Activated T-cell treated with anti-CD3 and anti-CD28 coated beads for 24 hours (primary cell): ENCODE measurements around the gene TMPO.
"Not testable (repeated sequence)": the region's sequence is repeated elsewhere in the genome, so short reads cannot be mapped to it uniquely, and the experiment has no call there.

Experiments
- DNase-seq: peaks from one replicate; pipeline ENCODE4 v3.0.0-alpha.2; 2020; ENCODE audit warnings: low read depth

Gene TMPO, protein sequence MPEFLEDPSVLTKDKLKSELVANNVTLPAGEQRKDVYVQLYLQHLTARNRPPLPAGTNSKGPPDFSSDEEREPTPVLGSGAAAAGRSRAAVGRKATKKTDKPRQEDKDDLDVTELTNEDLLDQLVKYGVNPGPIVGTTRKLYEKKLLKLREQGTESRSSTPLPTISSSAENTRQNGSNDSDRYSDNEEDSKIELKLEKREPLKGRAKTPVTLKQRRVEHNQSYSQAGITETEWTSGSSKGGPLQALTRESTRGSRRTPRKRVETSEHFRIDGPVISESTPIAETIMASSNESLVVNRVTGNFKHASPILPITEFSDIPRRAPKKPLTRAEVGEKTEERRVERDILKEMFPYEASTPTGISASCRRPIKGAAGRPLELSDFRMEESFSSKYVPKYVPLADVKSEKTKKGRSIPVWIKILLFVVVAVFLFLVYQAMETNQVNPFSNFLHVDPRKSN

DNA sequence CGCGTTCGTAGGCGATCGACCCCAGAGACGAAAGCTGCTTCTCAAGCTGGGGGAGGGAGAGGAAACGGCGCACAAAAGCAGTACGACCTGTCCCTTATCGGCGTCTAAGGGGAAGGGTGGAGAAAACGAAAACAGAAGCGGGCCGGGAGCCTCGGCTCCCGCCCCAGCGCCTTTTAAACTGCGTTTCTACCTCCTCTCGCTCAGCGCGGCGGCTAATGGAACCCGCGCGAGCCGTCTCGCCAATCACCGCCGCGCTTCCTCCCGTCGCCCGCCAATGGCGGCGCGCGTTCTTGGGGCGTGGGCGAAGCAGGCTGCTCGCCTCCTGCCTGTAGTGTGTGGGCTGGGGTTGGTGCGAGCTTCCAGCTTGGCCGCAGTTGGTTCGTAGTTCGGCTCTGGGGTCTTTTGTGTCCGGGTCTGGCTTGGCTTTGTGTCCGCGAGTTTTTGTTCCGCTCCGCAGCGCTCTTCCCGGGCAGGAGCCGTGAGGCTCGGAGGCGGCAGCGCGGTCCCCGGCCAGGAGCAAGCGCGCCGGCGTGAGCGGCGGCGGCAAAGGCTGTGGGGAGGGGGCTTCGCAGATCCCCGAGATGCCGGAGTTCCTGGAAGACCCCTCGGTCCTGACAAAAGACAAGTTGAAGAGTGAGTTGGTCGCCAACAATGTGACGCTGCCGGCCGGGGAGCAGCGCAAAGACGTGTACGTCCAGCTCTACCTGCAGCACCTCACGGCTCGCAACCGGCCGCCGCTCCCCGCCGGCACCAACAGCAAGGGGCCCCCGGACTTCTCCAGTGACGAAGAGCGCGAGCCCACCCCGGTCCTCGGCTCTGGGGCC is at the start of gene TMPO:
TSS of gene TMPO (plus strand) at position 304 of the 824 bp plus-strand sequence. CDS start at position 582, 278 bp downstream.
- DNase-seq: peak; percentile 95

DNA sequence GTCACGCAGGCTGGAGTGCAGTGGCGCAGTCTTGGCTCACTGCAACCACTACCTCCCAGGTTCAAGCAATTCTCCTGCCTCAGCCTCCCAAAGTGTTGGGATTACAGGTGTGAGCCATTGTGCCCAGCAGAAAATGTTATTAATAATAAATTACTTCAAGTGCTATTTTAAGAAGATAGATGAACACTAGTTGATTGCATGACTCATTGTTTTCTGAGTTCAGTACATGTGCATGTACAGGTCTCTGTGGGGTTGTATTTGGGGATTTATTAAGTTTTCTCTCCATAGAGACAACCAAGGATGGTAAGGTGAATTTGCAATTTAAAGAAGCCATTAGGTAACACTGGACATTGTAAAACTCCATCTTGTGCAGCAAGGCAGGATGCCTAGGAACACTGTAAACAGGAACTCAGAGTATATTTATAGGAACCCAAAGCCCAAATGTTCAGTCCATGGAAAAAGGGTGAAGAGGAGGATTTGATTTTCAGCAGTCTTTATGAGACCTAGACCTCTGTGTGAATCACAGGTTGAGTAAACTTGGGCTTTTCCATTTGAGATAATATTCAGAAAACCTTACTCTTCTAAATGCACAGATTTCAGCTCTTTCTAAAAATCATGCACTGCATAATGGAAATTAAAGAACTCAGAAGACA is 49.3 kb upstream of the TMPO start:
- DNase-seq: no peak

DNA sequence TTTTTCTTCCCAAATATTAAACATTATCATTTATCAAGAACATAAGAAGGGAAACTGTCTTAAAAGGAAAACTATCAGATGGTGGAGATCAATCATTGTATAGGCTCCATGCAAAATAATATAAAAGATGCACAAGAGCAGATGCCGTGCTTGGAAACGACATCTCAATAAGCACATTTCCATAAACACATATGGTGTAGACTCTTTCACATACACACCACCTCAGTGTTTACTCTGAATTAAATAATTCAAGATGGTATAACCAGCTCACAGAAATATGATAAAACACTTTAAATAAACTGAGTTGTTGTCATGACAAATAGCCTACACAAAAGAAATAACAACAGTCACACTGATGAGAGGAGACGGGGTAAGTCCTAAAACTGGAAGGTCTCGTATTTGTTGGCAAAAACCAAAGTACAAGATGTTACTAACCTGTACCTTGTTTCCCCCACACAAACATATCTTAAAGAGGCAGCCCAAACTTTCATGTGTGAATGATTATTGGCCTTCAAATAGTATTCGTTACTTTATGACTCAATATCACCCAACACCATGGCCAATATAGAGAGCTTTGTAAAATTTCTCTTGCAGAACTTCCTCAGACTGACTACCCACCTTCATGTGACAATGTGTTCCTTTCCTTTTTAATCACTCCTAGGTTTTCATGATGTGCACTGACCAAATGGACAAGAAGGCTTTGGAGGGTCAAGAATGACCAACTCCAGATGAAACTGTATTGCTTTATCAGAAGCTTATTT is 48.6 kb upstream of the TMPO start:
- no peak for DNase-seq

DNA sequence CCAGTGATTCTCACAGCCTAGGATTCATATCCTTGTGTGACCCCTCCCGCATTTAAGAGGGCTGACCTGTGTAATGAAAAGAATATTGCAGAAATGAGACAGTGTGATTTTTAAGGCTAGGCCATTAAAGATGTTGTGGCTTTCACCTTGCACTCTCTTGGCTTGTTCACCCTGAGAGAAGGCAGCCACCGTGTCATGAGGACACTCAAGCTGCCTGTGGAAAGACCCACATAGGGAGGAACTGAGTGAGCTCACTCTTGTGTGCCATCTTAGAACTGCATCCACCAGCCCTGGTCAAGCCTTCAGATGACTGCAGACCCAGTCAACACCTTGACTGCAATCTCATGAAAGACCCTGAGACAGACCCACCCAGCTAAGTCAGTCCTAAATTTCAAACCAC is 46.3 kb upstream of the TMPO start:
- DNase-seq: no peak

DNA sequence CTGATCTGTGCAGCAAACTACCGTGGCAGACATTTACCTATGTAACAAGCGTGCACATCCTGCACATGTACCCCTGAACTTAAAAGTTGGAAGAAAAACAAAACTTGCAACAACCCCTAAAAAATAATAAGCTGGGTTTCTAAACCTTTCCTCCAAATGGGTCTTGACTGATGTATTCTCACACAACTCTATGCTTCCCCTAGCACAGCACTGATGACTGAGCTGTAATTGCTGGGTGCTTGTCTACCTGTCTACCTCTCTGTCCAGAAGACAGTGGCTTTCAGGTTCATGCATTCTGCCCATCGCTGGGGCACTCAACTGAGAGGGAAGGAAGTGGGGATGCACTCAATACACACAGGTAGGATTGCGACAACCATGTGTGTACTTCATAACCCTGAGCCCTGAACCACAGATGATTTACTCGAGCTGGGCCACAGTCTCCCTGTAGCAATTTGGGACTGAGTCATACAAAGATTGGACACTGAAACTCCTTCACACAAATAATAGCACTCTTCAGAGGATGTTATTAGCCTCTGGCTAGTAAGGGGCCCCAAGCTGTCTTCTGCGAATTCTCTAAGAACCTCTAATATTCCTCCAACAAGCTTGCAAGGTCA is 44.8 kb upstream of the TMPO start:
- no peak for DNase-seq

DNA sequence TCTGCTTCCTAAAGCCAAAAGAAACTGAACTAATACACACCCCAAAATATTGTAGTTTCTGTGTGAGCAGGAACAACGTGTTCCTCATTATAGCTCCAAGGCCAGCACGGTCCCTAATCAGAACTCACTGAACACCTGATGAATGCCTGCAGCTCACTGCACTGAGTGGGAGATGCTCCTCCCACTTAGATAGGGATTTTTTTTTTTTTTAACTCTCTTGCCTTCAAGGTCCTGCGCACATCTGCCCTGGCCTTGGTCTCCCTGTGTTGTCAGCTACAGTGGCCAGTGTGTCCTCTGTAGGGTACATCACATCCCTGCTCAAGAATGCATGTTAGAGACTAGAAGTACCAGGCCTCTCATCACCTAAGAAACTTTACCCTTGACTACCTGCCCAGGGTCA is 44.3 kb upstream of the TMPO start:
- DNase-seq: no peak

DNA sequence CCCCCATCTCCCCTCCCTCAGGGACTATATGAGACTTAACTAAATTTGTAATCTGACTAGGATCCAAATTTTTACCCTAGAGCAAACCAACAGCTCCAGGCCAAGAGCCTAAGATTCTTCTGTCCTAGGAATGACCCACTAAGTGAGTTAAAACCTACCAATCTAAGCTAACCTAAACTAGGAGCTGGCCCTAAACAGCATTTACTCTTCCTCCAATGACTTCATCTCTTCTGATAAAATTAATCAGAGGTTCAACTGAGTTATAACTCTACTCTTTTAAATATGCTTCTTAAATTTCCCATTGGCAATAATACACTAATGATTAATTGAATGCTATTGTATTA is 39.9 kb upstream of the TMPO start:
- DNase-seq: no peak

DNA sequence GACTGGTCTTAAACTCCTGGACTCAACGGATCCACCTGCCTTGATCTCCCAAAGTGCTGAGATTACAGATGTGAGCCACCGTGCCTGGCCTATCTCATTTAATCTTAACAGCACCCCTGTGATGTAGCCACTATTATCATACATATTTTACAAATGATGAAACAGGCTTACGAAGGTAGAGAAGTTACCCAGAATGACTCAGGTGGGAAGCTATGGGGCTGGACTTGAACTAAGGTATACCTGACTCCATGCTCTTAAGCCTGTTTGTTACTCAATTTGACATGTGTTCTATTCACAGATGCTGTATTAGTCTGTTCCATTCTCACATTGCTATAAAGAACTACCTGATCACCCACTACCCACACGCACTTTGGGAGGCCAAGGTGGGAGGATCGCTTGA is 36.8 kb upstream of the TMPO start:
- DNase-seq: no peak

DNA sequence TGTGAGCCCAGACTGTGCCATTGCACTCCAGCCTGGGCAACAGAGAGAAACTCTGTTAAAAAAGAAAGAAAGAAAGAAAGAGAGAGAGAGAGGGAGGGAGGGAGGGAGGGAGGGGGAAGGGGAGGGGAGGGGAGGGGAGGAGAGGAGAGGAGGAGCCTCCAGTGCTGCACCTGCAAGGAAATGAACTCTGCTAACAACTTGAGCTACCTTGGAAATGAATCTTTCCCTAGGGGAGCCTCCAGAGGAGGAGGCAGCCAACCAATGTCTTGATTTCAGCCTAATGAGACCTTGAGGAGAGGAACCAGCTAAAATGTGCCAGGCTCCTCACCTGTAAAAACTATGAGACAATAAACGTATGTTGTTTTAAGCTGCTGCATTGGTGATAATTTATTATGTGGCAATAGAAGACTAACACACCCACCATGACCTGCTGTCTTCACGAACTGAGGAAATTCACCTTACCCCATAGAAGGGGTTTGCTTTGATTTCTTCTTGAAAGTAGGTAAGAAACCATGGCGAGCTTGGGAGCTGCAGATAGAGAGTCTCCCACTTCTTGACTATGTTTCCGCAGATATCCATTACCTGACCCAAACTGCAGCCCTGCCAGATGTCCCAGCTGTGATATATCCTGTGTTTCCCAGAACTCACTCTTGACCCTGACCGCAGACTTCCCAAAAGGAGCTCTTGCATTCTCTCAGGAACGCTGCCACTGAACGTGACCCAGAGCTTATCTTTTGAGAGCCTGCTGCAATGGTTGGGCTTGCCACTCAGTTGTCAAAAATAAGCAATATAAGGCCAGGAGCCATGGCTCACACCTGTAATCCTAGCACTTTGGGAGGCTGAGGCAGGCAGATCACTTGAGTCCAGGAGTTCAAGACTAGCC is 31.5 kb upstream of the TMPO start:
- no peak for DNase-seq

DNA sequence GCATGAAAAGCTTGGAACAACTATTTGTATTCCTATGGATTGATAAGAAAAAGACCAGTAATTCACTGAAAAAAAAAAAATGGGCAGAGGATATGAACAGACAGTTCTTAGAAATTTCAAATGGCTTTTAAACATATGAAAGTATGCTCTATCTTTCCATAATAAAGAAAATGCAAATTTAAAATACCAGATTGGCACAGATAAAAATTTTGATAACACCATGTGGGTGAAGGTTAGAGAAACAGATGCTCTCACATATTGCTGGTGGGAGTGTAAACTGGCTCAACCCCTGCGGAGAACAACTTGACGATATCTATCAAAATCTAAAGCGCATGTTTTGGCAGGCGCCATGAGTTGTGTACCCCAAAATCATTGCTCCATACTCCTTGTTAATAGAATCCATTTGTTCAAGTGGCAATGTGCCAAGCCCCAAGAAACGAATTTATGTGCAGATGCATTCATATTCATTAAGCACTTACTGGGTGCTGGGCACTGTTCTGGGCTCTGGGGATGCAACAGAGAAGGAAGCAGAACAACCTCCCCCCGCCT is 29.5 kb upstream of the TMPO start:
- DNase-seq: no peak

DNA sequence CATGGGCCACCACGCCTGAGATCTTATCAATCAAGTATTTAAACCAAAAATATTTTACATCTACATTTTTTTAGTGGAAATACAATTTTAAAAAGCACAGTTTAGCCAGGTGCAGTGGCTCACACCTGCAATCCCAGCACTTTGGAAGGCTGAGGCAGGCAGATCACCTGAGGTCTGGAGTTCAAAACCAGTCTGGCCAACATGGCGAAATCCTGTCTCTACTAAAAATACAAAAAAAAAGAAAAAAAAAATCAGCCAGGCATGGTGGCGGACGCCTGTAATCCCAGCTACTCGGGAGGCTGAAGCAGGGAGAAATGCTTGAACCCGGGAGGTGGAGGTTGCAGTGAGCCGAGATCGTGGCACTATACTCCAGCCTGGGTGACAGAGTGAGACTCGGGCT is 27.0 kb upstream of the TMPO start:
- DNase-seq: not testable (repeated sequence)

DNA sequence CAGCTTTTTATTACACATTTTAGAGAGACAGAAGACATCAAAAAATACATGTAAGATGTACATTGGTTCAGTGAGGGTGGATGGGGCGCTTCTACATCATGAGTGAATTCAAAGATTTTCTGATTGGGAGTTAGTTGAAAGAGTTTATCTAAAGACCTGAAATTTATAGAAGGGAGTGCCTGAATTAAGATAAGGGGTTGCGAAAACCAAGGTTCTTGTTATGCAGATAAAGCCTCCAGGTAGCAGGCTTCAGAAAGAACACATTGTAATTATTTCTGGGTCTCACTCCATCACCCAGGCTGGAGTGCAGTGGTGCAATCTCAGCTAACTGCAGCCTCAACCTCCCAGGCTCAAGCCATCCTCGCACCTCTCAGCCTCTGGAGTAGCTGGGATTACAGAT is 26.2 kb upstream of the TMPO start:
- DNase-seq: no peak

DNA sequence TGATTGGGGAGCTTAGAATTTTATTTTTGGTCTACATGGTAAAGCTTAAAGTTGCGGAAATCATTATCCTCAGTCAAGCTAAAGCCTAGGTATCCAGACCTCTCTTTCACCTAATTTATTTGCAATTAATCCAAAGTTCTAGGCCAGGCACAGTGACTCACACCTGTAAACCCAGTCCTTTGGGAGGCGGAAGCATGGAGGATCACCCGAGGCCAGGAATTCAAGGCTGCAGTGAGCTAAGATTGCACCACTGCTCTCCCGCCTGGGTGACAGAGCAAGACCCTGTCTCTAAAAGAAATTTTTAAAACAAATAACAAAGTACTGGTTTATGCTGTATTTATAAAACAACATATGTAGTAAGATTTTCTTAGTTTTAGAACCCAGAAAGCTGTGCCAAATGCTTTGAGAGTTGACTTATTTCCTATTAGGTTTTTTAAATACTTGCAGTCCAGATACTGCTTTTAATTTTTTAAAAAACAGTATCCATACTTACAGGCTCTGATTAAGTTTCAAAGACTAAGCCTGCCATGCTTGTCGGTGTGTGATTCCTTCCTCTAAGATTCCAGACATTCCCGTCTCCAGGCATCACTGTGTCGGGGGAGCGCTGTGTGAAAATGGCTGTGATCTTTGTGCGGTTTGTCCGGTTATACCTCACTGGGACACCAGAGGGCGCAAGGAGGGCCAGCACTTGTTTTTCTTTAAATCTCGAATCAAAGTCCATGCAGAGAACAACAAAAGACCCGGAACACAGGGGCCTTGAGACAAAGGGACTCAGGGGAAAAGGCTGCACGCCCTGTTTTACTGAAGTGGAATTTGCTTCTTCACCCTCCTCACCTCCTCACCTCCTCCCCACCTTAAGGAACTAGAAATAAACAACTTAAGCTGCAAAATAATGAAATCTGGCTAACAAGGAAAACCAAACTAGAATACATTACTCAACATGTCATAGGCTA is 24.6 kb upstream of the TMPO start:
- DNase-seq: peak; percentile 71

DNA sequence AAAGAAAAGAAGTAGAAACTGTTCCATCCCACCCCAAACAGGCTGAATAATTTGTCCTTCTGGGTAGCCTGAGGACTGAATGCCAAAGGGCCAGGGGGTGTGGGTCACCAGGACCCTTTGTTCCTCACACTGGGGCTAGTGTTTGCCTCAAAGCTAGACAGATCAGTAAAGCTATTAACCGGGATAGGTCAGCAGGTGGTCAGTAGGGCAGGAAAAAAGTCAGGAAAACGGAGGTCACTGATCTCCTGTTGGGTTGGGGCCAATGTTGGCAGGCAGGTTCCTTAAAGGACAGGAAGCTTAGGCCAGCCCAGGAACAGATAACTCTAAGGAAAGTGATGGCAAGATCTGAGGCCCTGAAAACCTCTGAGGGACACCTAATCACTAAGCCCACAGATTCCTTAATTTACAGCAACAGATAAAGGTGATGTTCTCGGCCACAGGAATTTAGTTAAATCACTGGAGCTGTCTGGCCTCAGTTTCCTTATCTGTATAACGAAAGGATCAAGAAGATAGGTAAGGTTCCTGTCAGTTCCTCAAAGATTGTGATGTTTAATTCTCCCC is 22.7 kb upstream of the TMPO start:
- DNase-seq: no peak

DNA sequence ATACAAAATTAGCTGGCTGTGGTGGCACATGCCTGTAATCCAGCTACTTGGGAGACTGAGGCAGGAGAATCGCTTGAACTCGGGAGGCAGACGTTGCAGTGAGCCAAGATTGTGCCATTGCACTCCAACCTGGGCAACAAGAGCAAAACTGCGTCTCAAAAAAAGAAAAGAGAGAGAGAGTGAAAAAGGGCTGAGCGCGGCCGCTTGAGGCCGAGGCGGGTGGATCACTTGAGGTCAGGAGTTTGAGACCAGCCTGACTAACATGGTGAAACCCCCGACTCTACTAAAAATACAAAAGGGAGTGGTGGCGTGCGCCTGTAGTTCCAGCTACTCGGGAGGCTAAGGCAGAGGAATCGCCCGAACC is 14.1 kb upstream of the TMPO start:
- not testable (repeated sequence) for DNase-seq

DNA sequence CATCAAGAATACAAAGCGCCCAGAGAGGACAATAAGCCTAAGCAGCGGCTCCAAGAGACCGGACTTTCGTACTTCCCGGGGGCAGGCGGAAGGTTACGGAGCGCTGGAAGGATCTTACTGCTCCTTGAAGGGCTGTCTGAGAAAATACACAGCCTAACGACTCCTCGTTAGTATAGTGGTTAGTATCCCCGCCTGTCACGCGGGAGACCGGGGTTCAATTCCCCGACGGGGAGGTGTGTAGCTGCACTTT is 12.1 kb upstream of the TMPO start:
- DNase-seq: peak; percentile 87

DNA sequence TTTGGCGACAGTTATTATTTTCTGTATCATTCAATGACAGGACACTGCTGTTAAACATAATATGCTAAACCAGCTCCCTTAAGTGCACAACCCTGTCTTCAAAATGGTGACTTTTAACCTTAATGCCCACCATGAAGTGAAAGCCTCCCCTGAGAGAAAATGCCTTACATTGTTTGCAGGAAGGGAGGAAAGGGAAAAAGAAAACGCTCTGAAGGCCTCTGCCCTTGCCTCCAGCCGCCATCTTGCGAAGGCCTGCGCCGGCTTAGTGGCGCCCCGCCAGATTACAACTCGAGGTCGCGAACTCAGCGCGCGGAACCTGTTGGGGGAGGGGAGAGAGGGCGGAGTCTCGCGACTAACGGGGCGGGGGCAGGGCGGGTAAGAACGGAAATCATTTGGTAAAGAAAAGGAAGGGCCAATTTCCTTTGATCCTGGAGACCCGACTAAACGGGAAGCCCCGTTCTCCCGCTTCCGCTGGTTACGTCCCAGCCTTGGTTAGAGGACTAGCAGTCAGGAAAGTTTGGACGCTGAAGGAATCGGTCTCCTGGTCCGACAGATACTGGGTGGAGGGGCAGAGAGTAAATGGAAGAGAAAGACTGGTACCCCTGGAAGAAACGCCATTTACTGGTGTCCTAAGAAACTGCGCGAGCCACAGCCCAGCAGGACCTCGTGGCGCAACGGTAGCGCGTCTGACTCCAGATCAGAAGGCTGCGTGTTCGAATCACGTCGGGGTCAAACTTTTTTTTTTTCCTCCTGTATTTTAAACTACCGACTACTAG is 11.6 kb upstream of the TMPO start:
- peak; percentile 90 for DNase-seq

DNA sequence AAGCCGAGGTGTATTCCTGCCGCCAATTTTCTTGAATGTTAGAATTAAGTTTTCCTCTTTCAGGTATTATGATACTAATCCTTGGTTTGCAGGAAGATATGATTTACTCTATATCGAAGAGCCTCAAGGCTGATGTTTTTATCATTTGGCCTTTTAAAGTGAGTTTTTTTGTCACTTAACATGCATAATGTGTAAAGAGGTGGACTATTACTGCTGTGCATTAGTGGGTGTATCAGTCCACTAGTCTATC is 11.1 kb upstream of the TMPO start:
- DNase-seq: no peak

DNA sequence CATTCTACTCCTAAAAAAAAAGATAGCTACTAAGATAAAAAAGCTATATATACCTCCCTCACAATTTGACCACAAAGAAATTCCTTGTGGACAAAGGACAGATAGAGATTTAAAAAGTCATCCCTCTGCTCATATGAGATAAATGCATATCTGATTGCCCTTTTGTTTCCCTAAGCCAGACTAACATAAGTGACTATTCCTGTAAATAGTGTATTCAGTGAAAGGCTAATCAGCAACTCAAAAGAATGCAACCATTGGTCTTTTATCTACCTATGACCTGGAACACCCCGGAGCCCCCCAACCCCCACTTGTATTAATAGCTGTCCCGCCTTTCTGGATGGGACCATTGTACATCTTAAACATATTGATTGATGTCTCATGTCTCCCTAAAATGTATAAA is 6.3 kb upstream of the TMPO start:
- DNase-seq: no peak
